MM.1S (cell line): ENCODE measurements around the gene PROK1.
A peak's percentile ranks its signal among the peaks of the same experiment; 100 is the strongest.

ENCODE experiments used
- DNase-seq: peaks from one replicate; pipeline ENCODE4 v3.0.0-alpha.2; 2015
- H2AFZ ChIP-seq: fragments of 300-600 bp; sonication (generic); 2 replicates; pipeline ENCODE4 v1.6.0; 2016; ENCODE audit warnings: antibody characterized with exemption, low read length
- H3F3A ChIP-seq: fragments of 300-600 bp; sonication (generic); 2 replicates; pipeline ENCODE4 v1.6.1; 2016; ENCODE audit warnings: mild to moderate bottlenecking, antibody characterized with exemption, low read length, moderate library complexity, mixed read lengths; ENCODE audit not compliant: insufficient read depth
- H3K27ac ChIP-seq: fragments of 300-600 bp; sonication (generic); 2 replicates; pipeline ENCODE4 v1.5.1; 2016; ENCODE audit warnings: mild to moderate bottlenecking, low read length
- H3K27me3 ChIP-seq: fragments of 300-600 bp; sonication (generic); replicated peaks from 2 replicates; pipeline ENCODE4 v1.6.0; 2016; ENCODE audit warnings: low read length; ENCODE audit not compliant: insufficient read depth
- H3K36me3 ChIP-seq: fragments of 300-600 bp; sonication (generic); replicated peaks from 2 replicates; pipeline ENCODE4 v1.6.1; 2016; ENCODE audit warnings: mild to moderate bottlenecking, low read length, mixed read lengths; ENCODE audit not compliant: insufficient read depth
- H3K4me1 ChIP-seq: fragments of 300-600 bp; sonication (generic); 2 replicates; pipeline ENCODE4 v1.6.1; 2016; ENCODE audit warnings: low read length, mixed read lengths
- H3K4me2 ChIP-seq: fragments of 300-600 bp; sonication (generic); 2 replicates; pipeline ENCODE4 v1.6.0; 2016; ENCODE audit warnings: low read depth, low read length
- H3K4me3 ChIP-seq: fragments of 300-600 bp; sonication (generic); 2 replicates; pipeline ENCODE4 v1.5.1; 2016; ENCODE audit warnings: low read length, mixed read lengths
- H3K79me2 ChIP-seq: fragments of 300-600 bp; sonication (generic); 2 replicates; pipeline ENCODE4 v1.6.1; 2016; ENCODE audit warnings: mixed run types, low read length, mixed read lengths
- H3K9ac ChIP-seq: fragments of 300-600 bp; sonication (generic); 2 replicates; pipeline ENCODE4 v1.6.1; 2016; ENCODE audit warnings: low read length, mixed read lengths
- H3K9me2 ChIP-seq: fragments of 300-600 bp; sonication (generic); replicated peaks from 2 replicates; pipeline ENCODE4 v1.6.1; 2016; ENCODE audit warnings: mild to moderate bottlenecking, low read length, mixed read lengths; ENCODE audit not compliant: insufficient read depth
- H3K9me3 ChIP-seq: fragments of 300-600 bp; sonication (generic); replicated peaks from 2 replicates; pipeline ENCODE4 v1.6.1; 2016; ENCODE audit warnings: mild to moderate bottlenecking, low read length, mixed read lengths; ENCODE audit not compliant: insufficient read depth
- H4K20me1 ChIP-seq: fragments of 300-600 bp; sonication (generic); 2 replicates; pipeline ENCODE4 v1.6.1; 2016; ENCODE audit warnings: mild to moderate bottlenecking, low read length, moderate library complexity, mixed read lengths; ENCODE audit not compliant: insufficient read depth
- CTCF ChIP-seq: fragments of 300-600 bp; sonication (generic); IDR thresholded peaks from 2 replicates; pipeline ENCODE4 v1.5.1; 2016; ENCODE audit warnings: antibody characterized with exemption, low read length, mixed read lengths
- EZH2 ChIP-seq: fragments of 300-600 bp; sonication (generic); optimal IDR thresholded peaks from 2 replicates; pipeline ENCODE3; 2017; ENCODE audit warnings: low read depth, mild to moderate bottlenecking, antibody characterized with exemption, low read length, mixed read lengths
- EZH2phosphoT487 ChIP-seq: fragments of 300-600 bp; sonication (generic); IDR thresholded peaks from 2 replicates; pipeline ENCODE4 v1.6.1; 2018; ENCODE audit warnings: antibody characterized with exemption, low read length

PROK1 gene

DNA sequence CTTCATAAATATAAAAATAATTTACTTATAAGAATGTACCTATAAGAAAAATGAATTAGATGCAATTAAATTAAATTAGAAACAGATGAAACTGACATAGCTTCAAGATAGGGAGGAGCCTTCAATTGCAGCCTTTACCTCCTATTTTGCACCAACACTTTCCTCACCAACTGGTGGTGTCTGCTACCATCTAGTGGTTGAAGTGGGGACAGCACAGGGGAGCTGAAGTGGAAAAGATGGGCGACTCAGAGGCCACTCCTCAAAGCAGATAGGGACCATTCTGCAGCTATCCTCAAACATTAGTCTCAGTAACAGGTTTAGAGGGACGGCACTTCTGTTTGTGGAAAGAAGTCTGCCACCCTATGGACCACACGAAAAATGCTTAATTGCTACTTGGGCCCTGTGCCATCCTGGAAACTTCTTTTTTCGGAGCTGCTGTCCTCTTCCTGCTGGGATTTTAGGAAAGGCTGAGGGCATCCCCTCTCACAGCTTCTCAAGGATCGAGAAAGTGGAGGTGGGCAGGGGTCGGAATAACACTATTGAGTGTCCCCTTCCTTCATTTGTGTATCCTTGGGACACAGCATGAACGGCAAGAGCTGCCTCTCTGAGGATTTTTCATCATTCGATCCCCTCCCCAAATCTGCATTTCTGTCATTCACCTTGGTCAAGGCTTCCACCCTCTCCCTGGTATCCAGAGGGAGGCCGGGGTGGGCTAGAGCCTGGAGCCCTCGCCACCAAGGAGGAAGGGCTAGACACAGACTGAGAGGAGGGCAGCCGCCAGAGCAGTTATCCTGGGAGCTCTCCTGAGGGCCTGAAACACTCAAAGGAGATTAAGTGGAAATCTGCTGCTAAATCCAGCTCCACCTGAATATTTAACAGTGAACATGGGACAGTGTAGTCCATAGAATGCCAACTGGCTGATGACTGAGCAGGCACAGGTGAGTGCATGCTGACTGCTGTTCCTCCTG lies 9.6 kb downstream of the PROK1 start:
- Histone ChIP-seq H3K27me3 (no peaks in the 10 kb centered on the region), H3K4me1 (no peaks in the 10 kb centered on the region), H3F3A (no peaks in the 10 kb centered on the region), H3K36me3 (no peaks in the 10 kb centered on the region), H3K4me2 (no peak overlapping the region), H4K20me1 (no peaks in the 10 kb centered on the region), H2AFZ (no peak overlapping the region), H3K9me3 (no peaks in the 10 kb centered on the region), H3K9ac (no peak overlapping the region), H3K4me3 (no peak overlapping the region), H3K9me2 (no peaks in the 10 kb centered on the region), H3K27ac (no peak overlapping the region), H3K79me2 (no peaks in the 10 kb centered on the region)
- TF ChIP-seq EZH2 = no peak
- TF ChIP-seq CTCF = peak; percentile 72
- DNase-seq = peak; percentile 54

DNA sequence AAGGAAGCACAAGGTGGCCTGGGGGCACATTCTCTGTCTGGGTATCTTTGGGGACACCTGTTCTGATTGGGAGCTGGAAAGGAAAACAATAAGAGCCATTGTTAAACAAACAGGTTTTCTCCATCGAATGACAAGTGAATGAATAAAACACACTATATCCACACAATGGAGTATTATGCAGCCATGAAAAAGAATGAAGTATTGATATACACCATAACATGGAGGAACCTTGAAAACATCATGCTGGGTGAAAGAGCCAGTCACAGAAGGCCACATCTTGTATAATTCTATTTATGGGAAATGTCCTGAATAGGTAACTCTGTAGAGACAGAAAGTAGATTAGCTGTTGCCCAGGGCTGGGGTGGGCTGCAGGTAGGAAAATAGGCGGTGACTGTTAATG lies 11.1 kb downstream of the PROK1 start:
- no peak overlapping the region for H2AFZ ChIP-seq
- no peak for DNase-seq
- TF ChIP-seq EZH2 = no peak
- TF ChIP-seq EZH2phosphoT487 = no peak
- no peak for TF ChIP-seq CTCF
- H3F3A ChIP-seq = no peaks in the 10 kb centered on the region
- H3K36me3 ChIP-seq = no peaks in the 10 kb centered on the region
- no peak overlapping the region for H3K4me3 ChIP-seq
- H4K20me1 ChIP-seq = no peaks in the 10 kb centered on the region
- H3K79me2 ChIP-seq = no peaks in the 10 kb centered on the region
- H3K9ac ChIP-seq = no peak overlapping the region
- H3K9me3 ChIP-seq = no peaks in the 10 kb centered on the region
- no peaks in the 10 kb centered on the region for H3K27me3 ChIP-seq
- H3K4me1 ChIP-seq = no peaks in the 10 kb centered on the region
- no peak overlapping the region for H3K4me2 ChIP-seq
- H3K9me2 ChIP-seq = no peaks in the 10 kb centered on the region
- no peak overlapping the region for H3K27ac ChIP-seq

- Histone ChIP-seq H3K27ac (no peak overlapping the region), H4K20me1 (no peaks in the 10 kb centered on the region), H3K9me3 (no peaks in the 10 kb centered on the region), H3K79me2 (no peaks in the 10 kb centered on the region), H3K4me1 (no peaks in the 10 kb centered on the region), H3K4me3 (no peak overlapping the region), H3K36me3 (no peaks in the 10 kb centered on the region), H3K9ac (no peak overlapping the region), H3K9me2 (no peaks in the 10 kb centered on the region), H3F3A (no peaks in the 10 kb centered on the region), H3K27me3 (no peaks in the 10 kb centered on the region), H3K4me2 (no peak overlapping the region), H2AFZ (no peak overlapping the region)
- no peak for DNase-seq
- TF ChIP-seq CTCF (no peak), EZH2 (no peak), EZH2phosphoT487 (no peak)
Observed at GRCh38 chr1:110462964-110463363, 12.0 kb downstream of the PROK1 start.
